Renal cortex interstitium (tissue), 11 donors: ENCODE measurements around the gene POU2F1. TPM values are rescaled to one million over a fixed set of nuclear protein-coding genes. Genes with fewer than 3 reads are reported as not detected.
A peak's percentile ranks its signal among the peaks of the same experiment; 100 is the strongest.

Source experiments
- DNase-seq, 11 donors: peaks; one replicate each; pipeline ENCODE4 v3.0.0-alpha.2; 2013; ENCODE audit warnings: low read depth in 9 of 11, low spot score in 4 of 11; ENCODE audit errors: extremely low read depth in 1 of 11
- polyA plus RNA-seq, 3 donors: library from polyadenylated mRNA; unstranded; fragments of 120-200 nt; gene quantifications; one replicate each; pipeline ENCODE4 v1.2.1, GENCODE V29; 2013; ENCODE audit not compliant: insufficient read length in 3 of 3

Gene POU2F1
- polyA plus RNA-seq, 3 donors: 15.3 to 16.9 (median 16.2) TPM

DNA sequence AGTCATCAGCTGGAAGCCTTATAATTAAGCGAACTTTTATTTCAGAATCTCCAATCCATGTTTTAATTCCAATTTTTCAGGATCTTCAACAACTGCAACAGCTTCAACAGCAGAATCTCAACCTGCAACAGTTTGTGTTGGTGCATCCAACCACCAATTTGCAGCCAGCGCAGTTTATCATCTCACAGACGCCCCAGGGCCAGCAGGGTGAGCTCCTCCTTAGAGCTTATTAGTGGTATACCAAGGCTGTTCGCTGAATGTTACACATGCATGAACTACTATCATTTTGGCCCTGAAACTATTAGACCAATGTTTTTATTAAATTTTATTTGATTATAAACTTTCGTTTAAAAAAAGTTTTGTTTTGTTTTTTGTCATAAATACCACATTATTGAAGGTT lies 155.3 kb downstream of the POU2F1 start:
- no peak for DNase-seq

DNA sequence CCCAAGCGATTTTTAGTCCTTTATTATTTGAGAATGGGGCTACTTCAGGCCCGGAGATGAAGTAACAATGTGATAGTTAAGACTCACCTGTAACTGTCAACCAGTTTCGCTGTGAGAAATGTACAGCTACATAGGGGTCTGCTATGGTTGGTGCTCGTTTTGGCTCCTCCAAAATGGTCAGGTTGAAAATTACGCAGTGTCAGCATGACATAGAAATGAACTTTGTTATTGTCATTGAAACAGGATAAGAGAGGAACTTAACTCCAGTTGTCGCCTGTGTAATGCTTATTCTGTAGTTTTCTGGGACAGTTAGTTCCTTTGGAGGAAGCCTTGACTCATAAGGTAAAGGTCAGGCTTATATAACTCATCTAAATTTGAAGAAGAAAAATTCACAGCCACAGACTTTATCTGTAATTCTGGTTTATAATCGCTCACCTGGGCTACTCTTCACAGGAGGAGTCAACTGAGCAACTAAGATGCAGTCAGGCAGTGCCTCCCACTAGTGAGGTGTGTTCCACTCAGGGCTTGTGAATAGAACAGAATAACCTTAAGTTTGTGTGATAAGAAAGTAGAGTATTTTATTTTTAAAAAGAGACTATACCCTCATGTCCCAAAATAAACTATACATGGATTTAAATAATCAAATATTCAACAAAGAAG lies 166.7 kb downstream of the POU2F1 start:
- no peak for DNase-seq

DNA sequence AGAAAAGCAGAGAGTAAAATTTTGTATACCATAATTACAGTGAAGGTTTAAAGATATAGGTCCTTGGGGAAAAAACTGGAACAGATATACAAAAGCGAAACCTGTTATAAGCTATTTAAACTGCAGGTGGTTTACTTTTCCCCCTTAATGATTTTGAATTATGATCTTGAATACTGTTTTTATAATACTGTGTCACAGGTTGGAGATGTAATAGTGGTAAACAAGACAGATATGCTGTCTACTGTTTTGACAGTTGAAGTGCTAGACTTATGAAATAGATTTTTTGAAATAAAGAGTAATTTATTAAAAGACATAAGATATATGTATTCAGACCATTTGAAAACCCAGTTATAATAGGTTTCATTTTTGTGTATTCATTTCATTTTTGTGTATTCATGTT lies 168.3 kb downstream of the POU2F1 start:
- no peak for DNase-seq

DNA sequence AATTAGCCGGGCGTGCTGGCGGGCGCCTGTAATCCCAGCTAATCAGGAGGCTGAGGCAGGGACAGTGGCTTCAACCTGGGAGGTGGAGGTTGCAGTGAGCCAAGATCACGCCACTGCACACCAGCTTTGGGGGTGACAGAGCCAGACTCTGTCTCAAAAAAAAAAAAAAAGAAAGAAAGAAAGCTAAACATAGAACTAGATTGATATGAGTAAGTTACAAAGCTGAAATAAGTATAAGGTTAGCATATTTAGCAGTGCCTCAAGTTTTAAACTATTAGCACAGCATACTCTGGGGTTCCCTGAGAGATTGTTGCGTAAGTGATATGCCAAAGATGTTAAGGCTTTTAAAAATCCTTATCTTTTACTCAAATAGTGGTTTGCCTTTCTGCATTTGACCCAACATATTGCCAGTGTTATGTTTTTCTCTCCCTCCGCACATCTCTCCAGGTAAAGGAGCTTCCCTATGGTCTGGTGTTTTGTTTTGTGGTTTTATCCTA lies 171.6 kb downstream of the POU2F1 start:
- DNase-seq: no peak

DNA sequence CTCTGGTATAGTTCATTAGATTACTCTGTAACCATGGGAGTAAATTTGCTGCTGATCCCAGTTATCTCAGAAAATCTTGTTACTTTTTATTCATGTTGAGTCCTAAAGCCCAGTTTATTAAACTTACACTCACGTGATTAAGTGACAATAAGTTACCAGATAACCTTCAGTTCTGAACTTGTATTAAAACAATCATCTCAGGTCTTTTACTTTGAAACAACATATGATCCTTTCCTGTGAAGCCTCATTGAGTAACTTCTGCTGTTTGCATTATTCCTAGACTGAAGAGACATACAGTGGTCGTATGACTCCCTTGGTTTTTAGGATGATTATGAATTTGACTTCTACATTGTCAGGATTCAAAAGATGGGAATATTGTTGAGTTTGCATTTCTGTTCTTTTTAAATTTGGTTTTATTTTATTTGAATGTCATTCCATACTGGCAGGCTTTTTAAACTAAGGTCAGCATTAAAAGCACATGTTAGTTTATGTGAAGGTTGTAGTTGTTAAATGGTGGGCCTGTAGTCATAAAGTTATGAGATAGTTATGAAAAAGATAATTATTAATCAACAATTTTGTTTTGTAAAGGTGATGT lies 179.8 kb downstream of the POU2F1 start:
- DNase-seq: no peak

DNA sequence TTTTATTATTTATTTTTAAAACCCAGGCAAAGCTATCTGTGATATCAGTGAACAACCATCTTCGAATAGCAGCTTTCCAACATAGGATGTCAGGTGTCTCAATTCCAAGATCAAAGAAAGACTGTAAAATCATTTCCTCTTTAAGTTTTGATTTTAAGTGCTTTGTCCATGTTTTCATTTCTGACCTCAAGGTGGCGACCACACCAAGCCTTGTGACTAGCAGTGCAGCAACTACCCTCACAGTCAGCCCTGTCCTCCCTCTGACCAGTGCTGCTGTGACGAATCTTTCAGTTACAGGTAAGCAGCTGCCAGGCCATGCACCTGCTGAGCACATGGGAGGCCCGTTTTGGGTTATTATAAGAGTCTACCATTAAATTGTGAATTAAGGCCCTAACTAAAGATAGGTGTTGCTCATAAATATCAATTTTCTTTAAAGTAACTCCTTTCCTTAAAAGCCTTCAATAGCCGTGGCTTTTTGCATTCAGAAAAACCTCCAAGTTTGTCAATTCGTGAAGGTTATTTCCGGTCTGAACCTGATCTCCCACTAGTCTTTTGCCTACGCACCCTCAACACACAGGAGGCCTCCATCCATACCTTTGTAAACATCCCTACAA lies 180.7 kb downstream of the POU2F1 start:
- DNase-seq: peak in 10 of 11 donors; percentile 8 to 39 (median 27)

DNA sequence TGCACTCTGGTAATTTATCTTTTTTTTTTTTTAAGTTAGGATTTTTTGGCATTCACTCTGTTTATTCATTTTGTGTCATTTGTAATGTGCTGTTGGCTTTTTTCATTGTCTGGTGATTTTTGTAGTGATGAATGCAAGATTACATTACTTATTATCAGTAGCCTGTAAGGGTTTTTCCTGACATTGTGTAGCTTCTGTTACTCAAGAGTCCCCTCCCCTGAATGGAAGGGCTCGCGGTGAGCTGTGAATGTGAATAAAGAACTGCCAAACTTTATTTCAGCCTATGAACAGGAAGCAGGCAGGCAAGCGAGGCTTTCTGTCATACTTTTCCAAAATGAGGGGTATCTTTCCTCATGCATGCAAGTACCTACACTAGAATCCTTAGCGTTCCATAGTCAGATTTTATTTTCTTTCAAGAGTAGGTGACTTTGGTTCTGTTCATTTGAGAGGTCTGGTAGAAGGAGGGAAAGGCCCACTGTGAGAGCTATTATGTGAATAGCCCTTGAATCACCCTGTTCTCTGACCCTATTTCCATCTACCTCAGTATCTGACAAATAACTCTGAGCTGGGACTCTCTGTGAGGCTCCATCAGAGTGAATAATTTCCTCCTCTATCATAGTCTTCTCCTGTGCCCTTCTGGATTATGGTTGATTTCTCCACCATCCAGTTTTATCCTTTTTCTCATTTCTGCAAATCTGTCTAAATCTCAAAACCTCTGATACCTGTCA lies 183.6 kb downstream of the POU2F1 start:
- DNase-seq: no peak

DNA sequence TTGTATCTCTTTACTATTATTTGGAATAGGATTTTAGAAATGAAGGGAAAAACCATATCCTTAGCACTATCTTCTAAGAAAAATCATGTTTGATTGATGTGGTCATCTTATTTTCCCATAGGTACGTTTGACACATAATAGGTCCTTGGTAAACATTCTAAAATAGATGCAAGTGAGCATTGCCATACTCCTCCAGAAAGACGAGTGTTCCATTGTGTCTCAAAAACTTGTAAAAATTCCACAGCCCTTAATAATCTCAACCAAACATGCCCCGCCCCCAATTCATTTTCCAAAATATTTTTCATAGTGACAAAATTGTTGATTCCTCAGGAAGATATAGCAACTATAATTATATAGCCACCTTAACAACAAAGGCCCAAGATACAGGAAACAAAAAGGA lies 184.2 kb downstream of the POU2F1 start:
- no peak for DNase-seq

DNA sequence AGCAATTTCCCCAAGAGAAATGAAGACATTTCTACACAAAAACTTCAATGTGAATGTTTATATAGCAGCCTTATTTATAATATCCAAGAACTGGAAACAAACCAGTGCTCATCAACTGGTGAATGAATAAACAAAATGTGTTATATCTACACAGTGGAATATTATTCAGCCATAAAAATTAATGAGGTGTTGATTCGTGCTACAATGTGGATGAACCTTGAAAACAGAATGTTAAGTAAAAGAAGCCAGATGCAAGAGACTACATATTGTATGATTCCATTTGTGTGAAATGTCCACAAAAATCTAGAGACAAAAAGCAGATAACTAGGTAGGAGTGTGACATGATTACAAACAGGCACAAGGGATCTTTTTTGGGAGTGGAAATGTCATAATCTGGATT lies 187.7 kb downstream of the POU2F1 start:
- no peak for DNase-seq

DNA sequence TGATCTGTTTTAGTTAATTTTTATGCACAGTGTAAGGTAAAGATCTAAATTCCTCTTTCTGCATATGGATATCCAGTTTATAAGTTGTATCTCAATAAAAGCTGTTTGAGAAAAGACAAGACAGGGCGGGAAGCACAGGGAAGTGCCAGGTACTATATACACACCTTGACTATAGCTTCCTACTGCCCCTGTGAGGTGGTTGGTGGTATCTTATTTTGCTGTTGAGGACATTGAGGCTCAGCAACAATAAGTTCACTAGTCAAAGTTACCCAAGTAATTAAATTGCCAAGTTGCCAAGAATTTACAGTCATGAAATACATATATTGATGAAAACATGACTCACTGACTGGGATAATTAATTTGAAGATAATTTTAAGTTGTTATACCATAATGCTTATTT lies 188.5 kb downstream of the POU2F1 start:
- no peak for DNase-seq

DNA sequence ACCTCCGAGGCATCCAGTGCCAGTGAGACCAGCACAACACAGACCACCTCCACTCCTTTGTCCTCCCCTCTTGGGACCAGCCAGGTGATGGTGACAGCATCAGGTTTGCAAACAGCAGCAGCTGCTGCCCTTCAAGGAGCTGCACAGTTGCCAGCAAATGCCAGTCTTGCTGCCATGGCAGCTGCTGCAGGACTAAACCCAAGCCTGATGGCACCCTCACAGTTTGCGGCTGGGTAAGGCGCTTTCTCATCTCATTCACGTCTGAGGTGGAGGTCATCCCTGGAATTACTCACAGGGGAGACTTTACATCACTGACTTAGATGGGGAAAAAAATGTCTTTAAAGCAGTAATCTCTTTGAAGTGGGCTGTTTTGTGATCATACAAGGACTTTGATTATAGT lies 191.4 kb downstream of the POU2F1 start:
- no peak for DNase-seq

DNA sequence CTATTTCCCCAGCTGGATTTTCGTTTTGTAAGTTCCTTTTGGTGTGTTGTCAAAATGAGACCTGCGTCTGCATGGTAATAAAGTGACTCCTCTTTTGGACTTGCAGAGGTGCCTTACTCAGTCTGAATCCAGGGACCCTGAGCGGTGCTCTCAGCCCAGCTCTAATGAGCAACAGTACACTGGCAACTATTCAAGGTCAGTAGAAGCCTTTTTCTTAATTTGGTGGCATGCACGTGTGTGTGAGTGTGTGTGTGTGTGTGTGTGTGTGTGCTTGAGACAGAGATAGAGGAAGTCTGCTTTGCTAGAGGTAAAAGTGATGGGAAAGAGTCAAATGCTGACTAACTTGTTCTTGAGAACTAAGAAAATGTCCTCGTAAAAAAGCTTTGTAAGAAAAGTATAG lies 192.2 kb downstream of the POU2F1 start:
- no peak for DNase-seq

DNA sequence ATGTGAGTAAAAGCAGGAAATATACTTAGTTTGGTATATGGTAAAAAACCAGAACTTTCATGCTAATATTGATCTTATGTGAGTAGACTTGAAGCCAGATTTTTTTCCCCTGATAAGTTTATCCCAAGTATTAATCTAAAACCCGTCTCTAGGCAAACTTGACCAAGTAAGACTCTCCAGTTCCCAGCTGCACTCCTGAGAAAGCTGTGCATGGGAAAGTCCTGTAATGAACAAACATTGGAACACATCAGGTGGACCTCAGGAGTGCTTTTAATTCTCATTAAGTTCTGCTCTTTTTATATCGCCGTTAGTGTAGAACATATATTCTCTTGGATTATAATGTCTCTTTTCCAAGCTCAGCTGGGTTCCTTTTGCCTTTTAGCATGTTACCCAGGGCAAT lies 192.6 kb downstream of the POU2F1 start:
- no peak for DNase-seq

DNA sequence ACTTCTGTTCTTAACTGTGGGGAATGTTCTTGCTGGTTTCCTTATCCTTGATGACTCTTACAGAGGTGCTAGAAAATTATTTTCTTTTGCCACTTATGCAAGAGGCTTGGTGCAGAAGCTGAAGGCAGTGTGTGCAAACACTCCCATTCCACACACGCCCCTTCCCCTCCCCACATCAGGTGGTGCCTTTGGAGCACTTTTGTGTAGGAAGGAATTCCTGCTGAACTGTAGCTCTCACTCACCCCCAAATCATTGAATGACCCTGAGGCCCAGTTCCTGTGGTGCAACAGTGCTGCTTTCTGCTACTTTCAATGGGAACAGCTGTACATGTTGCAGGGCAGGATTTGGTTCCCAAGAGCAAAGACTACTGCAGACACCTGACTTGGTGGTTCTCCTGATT lies 195.8 kb downstream of the POU2F1 start:
- no peak for DNase-seq

DNA sequence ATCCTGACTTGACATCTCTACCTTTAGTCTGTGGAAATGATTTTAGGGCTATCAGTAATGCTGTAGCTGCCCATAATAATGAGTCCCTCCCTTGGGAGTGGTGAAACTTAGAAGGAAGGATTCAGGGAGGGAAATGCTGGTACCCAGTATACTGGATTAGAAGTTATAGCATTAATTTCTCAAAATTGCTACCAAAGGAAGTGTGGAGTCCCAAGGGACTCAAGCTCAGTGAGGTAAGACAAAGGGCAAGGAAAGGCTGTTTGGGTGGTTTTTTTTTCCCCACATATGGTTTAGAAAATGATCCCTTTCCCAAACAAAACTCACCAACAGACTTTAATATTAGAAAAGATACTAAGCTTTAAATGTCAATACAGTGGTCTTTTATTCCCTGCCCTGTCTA lies 197.7 kb downstream of the POU2F1 start:
- no peak for DNase-seq

DNA sequence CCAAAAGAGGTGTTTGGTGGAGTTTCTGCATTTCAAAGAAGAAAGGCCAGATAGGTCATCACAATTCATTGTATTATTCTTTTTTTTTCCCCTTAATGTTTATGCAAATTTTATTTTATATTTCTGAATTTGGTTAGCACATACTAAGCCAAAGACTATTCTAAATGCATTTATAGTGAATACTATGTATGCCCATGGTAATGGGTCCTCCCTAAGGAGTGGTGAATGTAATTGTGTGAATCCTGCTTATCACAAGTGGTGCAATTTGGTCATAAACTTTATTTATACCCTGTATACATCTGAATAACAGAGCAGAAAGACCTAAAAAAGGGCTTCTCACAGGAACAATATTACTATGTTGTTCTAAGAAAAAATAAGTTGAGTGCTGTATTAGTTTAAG lies 198.6 kb downstream of the POU2F1 start:
- no peak for DNase-seq

DNA sequence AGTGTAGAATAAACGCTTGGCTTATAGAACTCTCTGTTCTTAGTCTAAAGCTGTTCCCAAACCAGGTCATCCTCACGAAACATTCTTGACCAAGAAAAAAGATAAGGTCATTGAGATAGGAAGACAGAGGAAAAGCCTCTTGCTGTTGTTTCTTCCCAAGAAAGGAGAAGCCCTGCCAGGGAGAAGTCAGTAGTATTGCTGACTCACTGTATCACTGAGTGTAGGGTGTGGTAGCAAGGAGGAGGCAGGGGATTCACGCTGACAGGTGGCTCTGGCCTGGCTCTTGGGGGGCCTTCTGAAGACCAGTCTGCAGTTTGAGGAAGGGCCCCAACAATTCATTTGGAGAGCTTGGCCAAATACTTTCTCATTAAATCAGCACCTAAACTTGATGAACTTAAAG lies 199.8 kb downstream of the POU2F1 start:
- no peak for DNase-seq

DNA sequence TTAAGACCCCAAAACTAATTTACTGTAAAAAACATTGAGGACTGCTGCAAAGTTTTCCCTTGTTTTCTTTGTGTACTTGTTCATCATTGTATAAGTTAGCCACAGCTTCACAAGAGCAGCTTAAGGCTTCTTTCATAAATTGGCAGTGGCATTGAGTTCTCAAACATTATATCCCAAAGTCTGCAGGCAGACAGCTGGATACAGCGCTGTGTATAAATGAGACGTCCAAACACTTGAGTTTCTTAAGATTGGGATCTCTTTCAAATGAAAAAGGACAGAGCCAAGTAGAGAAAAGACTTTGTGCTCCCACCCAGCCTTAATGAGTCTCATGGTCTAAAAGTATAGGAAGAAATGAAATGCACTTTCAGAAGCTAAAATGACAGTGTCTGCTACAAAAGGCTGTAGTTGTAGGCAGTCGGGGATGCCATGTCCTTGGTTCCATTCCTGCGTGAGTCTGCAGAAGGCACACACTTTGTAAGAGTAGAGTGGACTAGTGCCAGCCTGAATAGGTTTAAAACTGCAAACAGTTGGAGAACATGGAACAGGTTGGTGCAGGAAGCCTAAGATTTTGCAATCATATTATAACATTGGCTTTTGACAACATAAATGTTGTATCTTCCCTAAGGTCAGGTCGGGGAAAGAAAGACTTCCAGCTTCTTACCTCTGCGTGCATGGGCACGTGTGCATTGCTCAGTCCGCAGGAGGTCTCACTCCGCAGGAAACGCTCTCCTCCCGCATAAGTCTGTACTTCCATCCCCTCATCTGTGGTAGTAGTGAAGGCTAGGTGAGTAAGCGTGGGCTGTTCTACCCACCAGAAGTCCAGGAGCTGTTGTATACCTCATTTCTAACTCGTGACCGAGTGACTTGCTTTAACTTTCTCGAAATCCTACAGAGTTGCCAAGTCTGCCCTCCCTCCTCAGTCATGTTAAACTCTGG lies 203.3 kb downstream of the POU2F1 start:
- no peak for DNase-seq

DNA sequence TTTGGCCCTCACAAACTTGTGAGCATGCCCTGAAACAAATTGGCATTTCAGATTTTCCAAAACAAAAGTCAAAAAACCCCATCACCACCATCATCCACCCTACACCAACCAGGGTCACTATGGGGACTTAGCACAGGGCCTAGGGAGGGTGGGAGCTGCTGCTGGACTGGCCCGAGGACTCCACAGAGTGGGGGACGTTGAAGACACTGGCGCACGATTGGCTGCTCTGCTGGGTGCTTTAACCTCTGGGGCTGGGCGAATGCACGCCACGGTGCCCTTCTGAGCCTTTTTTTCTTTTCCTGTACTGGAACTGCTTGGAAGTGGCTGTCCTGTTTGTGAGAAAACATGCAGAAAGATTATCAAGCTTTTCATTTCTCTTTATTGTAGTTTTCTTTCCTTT lies 204.8 kb downstream of the POU2F1 start:
- no peak for DNase-seq
